Astrocyte (in vitro differentiated cells and primary cell): Measurements from ENCODE around the gene MKRN2OS.

Experiments used
- CTCF ChIP-seq: IDR thresholded peaks from 2 replicates; pipeline ENCODE4 v1.5.1; 2011; ENCODE audit warnings: low read depth, mild to moderate bottlenecking, inconsistent platforms, low read length, moderate library complexity; ENCODE audit not compliant: insufficient read depth
- EZH2 ChIP-seq: IDR thresholded peaks from 2 replicates; pipeline ENCODE4 v1.6.1; 2012; ENCODE audit warnings: mild to moderate bottlenecking, low read length, inconsistent platforms; ENCODE audit not compliant: insufficient read depth

- no peak for TF ChIP-seq CTCF
- no peak for TF ChIP-seq EZH2
These were observed 41.1 kb upstream of the MKRN2OS start for GRCh38 chr3:12586403-12586802.
